B cell (primary cell): Measurements from ENCODE around the gene MAPKAP1. TPM values are rescaled to one million over a fixed set of nuclear protein-coding genes. Genes with fewer than 3 reads are reported as not detected.
"Not testable (repeated sequence)": the region's sequence is repeated elsewhere in the genome, so short reads cannot be mapped to it uniquely, and the experiment has no call there.

Experiments
- ATAC-seq: fragments of 200-7000 bp; cut with Tn5 transposase; one replicate; pipeline ENCODE4 v1.10.0; 2021; ENCODE audit warnings: low read depth, mild to moderate bottlenecking, moderate number of reproducible peaks, moderate library complexity
- CTCF ChIA-PET: fragments of 350-600 bp; sonication (Branson Sonifier 250); formaldehyde crosslinking; loops from one replicate; lab custom pipeline; 2021; ENCODE audit warnings: antibody characterized with exemption, inconsistent platforms; lab: Charles Lee
- POLR2A ChIA-PET: fragments of 350-600 bp; sonication (Branson Sonifier 250); formaldehyde crosslinking; loops from one replicate; lab custom pipeline; 2021; ENCODE audit warnings: antibody characterized with exemption; lab: Charles Lee
- DNase-seq: peaks from one replicate; pipeline ENCODE4 v3.0.0; 2013
- H2AFZ ChIP-seq: 2 replicates; pipeline ENCODE4 v1.6.1; 2012; ENCODE audit warnings: mild to moderate bottlenecking, low read depth, low read length; ENCODE audit not compliant: insufficient read depth, poor library complexity, severe bottlenecking
- H3K27ac ChIP-seq, 2 donors: 1 replicate in 1 of 2; 2 replicates in 1 of 2; pipeline ENCODE4 v1.5.1; 2012 to 2013; ENCODE audit warnings: low read length in 2 of 2, mild to moderate bottlenecking in 2 of 2, moderate library complexity in 1 of 2
- H3K27me3 ChIP-seq, 4 experiments: fragments of 200-600 bp in 1 of 4; sonication (generic) in 1 of 4; replicated peaks in 1 of 4; 1 replicate in 2 of 4; 2 replicates in 2 of 4; pipeline versions ENCODE4 v1.6.1 to v1.7.0; 2013 to 2016; ENCODE audit warnings: low read length in 3 of 4, mild to moderate bottlenecking in 2 of 4, mixed read lengths in 1 of 4, moderate library complexity in 1 of 4; ENCODE audit not compliant: insufficient read depth in 4 of 4, control insufficient read depth in 3 of 4; ENCODE audit errors: control extremely low read depth in 1 of 4
- H3K36me3 ChIP-seq, 2 experiments: replicated peaks in 1 of 2; 1 replicate in 1 of 2; 2 replicates in 1 of 2; pipeline versions ENCODE4 v1.6.1 to v1.7.1; 2013; ENCODE audit warnings: low read length in 1 of 2; ENCODE audit not compliant: insufficient read depth in 2 of 2, control insufficient read depth in 1 of 2; ENCODE audit errors: control extremely low read depth in 1 of 2, extremely low read depth in 1 of 2
- H3K4me1 ChIP-seq, 2 donors: fragments of 200-600 bp in 1 of 2; sonication (generic) in 1 of 2; 1 replicate in 1 of 2; 2 replicates in 1 of 2; pipeline versions ENCODE4 v1.5.1 to v1.6.1; 2013 to 2017; ENCODE audit warnings: low read length in 2 of 2; ENCODE audit not compliant: control insufficient read depth in 2 of 2, insufficient read depth in 2 of 2
- H3K4me2 ChIP-seq: replicated peaks from 2 replicates; pipeline ENCODE3; 2012; ENCODE audit warnings: mild to moderate bottlenecking, low read depth, low read length; ENCODE audit not compliant: poor library complexity, severe bottlenecking
- H3K4me3 ChIP-seq, 5 experiments: fragments of 200-600 bp in 1 of 5; sonication (generic) in 1 of 5; 1 replicate in 3 of 5; 2 replicates in 2 of 5; pipeline versions ENCODE4 v1.5.1 to v1.7.0; 2011 to 2016; ENCODE audit warnings: low read length in 4 of 5, mild to moderate bottlenecking in 4 of 5, low read depth in 2 of 5, control low read depth in 1 of 5, moderate library complexity in 1 of 5; ENCODE audit not compliant: insufficient read depth in 1 of 5; ENCODE audit errors: control extremely low read depth in 1 of 5, extremely low read depth in 1 of 5
- H3K79me2 ChIP-seq: fragments of 200-600 bp; sonication (generic); one replicate; pipeline ENCODE4 v1.6.0; 2016; ENCODE audit warnings: low read length; ENCODE audit not compliant: control insufficient read depth, insufficient read depth
- H3K9ac ChIP-seq: fragments of 200-600 bp; sonication (generic); 2 replicates; pipeline ENCODE4 v1.6.1; 2017; ENCODE audit warnings: mild to moderate bottlenecking, low read length, moderate library complexity
- H3K9me3 ChIP-seq, 3 donors: one replicate each; pipeline versions ENCODE4 v1.6.1 to v1.7.1; 2013; ENCODE audit warnings: low read length in 2 of 3; ENCODE audit not compliant: control insufficient read depth in 2 of 3, insufficient read depth in 1 of 3; ENCODE audit errors: control extremely low read depth in 1 of 3
- H4K20me1 ChIP-seq: 2 replicates; pipeline ENCODE4 v1.6.0; 2012; ENCODE audit warnings: mild to moderate bottlenecking, low read length; ENCODE audit not compliant: insufficient read depth, control insufficient read depth, poor library complexity, severe bottlenecking
- H3K27ac Mint-ChIP-seq: one replicate; pipeline ENCODE4 v1.8.0; 2021; ENCODE audit warnings: mixed read lengths
- H3K27me3 Mint-ChIP-seq: one replicate; pipeline ENCODE4 v1.8.0; 2021; ENCODE audit warnings: mixed read lengths
- H3K4me1 Mint-ChIP-seq: one replicate; pipeline ENCODE4 v1.8.0; 2021; ENCODE audit warnings: mixed read lengths
- H3K4me3 Mint-ChIP-seq: one replicate; pipeline ENCODE4 v1.8.0; 2021; ENCODE audit warnings: mixed read lengths
- H3K9me3 Mint-ChIP-seq: one replicate; pipeline ENCODE4 v1.8.0; 2022; ENCODE audit warnings: mixed read lengths; ENCODE audit not compliant: insufficient read depth
- CTCF ChIP-seq: fragments of 200-600 bp; IDR thresholded peaks from one replicate; pipeline ENCODE4 v1.8.0; 2022; ENCODE audit warnings: antibody characterized with exemption, mild to moderate bottlenecking
- EZH2 ChIP-seq: IDR thresholded peaks from 2 replicates; pipeline ENCODE4 v1.6.1; 2012; ENCODE audit warnings: borderline replicate concordance, low read depth, mild to moderate bottlenecking, moderate library complexity, low read length; ENCODE audit not compliant: insufficient read depth, poor library complexity, severe bottlenecking
- WGBS: methylation state at CpG from one replicate; pipeline ENCODE4 v1.1.5; 2013; ENCODE audit warnings: missing lambda C conversion rate; ENCODE audit not compliant: insufficient coverage; 5-methylcytosine and 5-hydroxymethylcytosine counted together
- intact Hi-C: fragments of 100-400 bp; cut with micrococcal nuclease; formaldehyde crosslinking; loops from one replicate; pipeline ENCODE4 v1.10.0; 2022
- polyA plus RNA-seq: library from polyadenylated mRNA; depleted of rRNA; stranded (reverse); fragments of >200 nt; gene quantifications from 2 replicates; pipeline ENCODE4 v1.2.3, GENCODE V29; 2012
- total RNA-seq, 2 donors: library from RNA; stranded (reverse); fragments of 120-200 nt in 1 of 2; gene quantifications; 1 replicate in 1 of 2; 2 replicates in 1 of 2; pipeline versions ENCODE4 v1.2.3 to v1.2.4, GENCODE V29; 2013 to 2022

The MAPKAP1 gene
- total and polyA plus RNA-seq, 2 donors (not counting 1 experiment from before 2014, with no cell fraction given): 51.6 to 62.4 TPM

GRCh38 chr9:125574126-125574877, 132.7 kb downstream of the MAPKAP1 start:
- H3K4me3 ChIP-seq: no peak overlapping the region
- no peak for ATAC-seq
- H3K27me3 ChIP-seq: no peaks in the 10 kb centered on the region
- no peaks in the 10 kb centered on the region for H3K4me1 Mint-ChIP-seq
- DNase-seq: no peak
- peaks cover 6% of the 10 kb centered on the region for H3K9me3 Mint-ChIP-seq
- ChIA-PET CTCF (interaction anchor here (1.4 kb wide), 1 partner anchor 13 kb away, joined by 3 read pairs; no protein-coding TSS in a partner anchor), POLR2A (no interaction called here)
- intact Hi-C loops: no loop called here
- no peak overlapping the region for H3K27ac Mint-ChIP-seq
- H3K9ac ChIP-seq: no peak overlapping the region
- no peak overlapping the region for H3K27ac ChIP-seq
- peaks cover 5% of the 10 kb centered on the region for H3K79me2 ChIP-seq
- no peak overlapping the region for H3K4me2 ChIP-seq
- H3K36me3 ChIP-seq: peaks cover 0 to 11% of the 10 kb centered on the region in 2 experiments
- H3K27me3 Mint-ChIP-seq: no peaks in the 10 kb centered on the region
- peaks cover 1 to 16% (median 8%) of the 10 kb centered on the region in 3 donors for H3K9me3 ChIP-seq
- no peak overlapping the region for H3K4me3 Mint-ChIP-seq
- WGBS: no CpG with 5 or more reads among the region's 2 CpGs
- no peak overlapping the region for H2AFZ ChIP-seq
- no peaks in the 10 kb centered on the region for H3K4me1 ChIP-seq
- H4K20me1 ChIP-seq: no peaks in the 10 kb centered on the region
- TF ChIP-seq CTCF (no peak), EZH2 (no peak)

GRCh38 chr9:125572461-125572860, 134.5 kb downstream of the MAPKAP1 start:
- CTCF ChIA-PET: interaction anchor here (0.8 to 2.0 kb wide), 2 partner anchors 14 to 116 kb away, joined by 3 to 4 read pairs; no protein-coding TSS in a partner anchor
- H3K27ac Mint-ChIP-seq, H2AFZ ChIP-seq, ATAC-seq, H3K27ac ChIP-seq, H3K79me2 ChIP-seq, H3K27me3 ChIP-seq, H3K4me1 Mint-ChIP-seq, POLR2A ChIA-PET, H3K4me3 Mint-ChIP-seq, H3K9me3 Mint-ChIP-seq, H3K27me3 Mint-ChIP-seq, H3K4me1 ChIP-seq, H3K4me3 ChIP-seq, H3K4me2 ChIP-seq, DNase-seq, intact Hi-C loops, H4K20me1 ChIP-seq, H3K9ac ChIP-seq: not testable (repeated sequence)
- H3K36me3 ChIP-seq: peaks cover 0 to 11% of the 10 kb centered on the region in 2 experiments
- no CpG with 5 or more reads among the region's 1 CpG for WGBS
- H3K9me3 ChIP-seq: peaks cover 1 to 16% (median 8%) of the 10 kb centered on the region in 3 donors

GRCh38 chr9:125571824-125572223, 135.2 kb downstream of the MAPKAP1 start:
- H3K79me2 ChIP-seq, H3K4me1 Mint-ChIP-seq, H3K27me3 Mint-ChIP-seq, H3K9me3 Mint-ChIP-seq, H3K9ac ChIP-seq, H3K27ac Mint-ChIP-seq, ATAC-seq, H2AFZ ChIP-seq, H3K27me3 ChIP-seq, H3K27ac ChIP-seq, DNase-seq, POLR2A ChIA-PET, H4K20me1 ChIP-seq, H3K4me3 ChIP-seq, intact Hi-C loops, H3K4me1 ChIP-seq, H3K4me2 ChIP-seq, H3K4me3 Mint-ChIP-seq: not testable (repeated sequence)
- Histone ChIP-seq H3K9me3 (peaks cover 1 to 16% (median 8%) of the 10 kb centered on the region in 3 donors), H3K36me3 (peaks cover 0 to 11% of the 10 kb centered on the region in 2 experiments)
- CTCF ChIA-PET: interaction anchor here (2.0 kb wide), 1 partner anchor 13 kb away, joined by 4 read pairs; no protein-coding TSS in a partner anchor
- WGBS: no CpG with 5 or more reads among the region's 3 CpGs
